ENCODE results near the gene FTCD. TPM values are rescaled to one million over a fixed set of nuclear protein-coding genes. Genes with fewer than 3 reads are reported as not detected.
"Not testable (repeated sequence)": the region's sequence is repeated elsewhere in the genome, so short reads cannot be mapped to it uniquely, and the experiment has no call there.

The FTCD gene
- total RNA-seq, 1 donor, result 0.43 TPM

- no peak overlapping the region for H3K4me3 ChIP-seq (ENCODE audit: low read depth, low read length)
- TF ChIP-seq, protein P1, sequence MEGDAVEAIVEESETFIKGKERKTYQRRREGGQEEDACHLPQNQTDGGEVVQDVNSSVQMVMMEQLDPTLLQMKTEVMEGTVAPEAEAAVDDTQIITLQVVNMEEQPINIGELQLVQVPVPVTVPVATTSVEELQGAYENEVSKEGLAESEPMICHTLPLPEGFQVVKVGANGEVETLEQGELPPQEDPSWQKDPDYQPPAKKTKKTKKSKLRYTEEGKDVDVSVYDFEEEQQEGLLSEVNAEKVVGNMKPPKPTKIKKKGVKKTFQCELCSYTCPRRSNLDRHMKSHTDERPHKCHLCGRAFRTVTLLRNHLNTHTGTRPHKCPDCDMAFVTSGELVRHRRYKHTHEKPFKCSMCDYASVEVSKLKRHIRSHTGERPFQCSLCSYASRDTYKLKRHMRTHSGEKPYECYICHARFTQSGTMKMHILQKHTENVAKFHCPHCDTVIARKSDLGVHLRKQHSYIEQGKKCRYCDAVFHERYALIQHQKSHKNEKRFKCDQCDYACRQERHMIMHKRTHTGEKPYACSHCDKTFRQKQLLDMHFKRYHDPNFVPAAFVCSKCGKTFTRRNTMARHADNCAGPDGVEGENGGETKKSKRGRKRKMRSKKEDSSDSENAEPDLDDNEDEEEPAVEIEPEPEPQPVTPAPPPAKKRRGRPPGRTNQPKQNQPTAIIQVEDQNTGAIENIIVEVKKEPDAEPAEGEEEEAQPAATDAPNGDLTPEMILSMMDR (IDR thresholded peaks at IDR 0.05; ENCODE audit: insufficient read depth, low read depth, low read length), result no peak
- DNase-seq (ENCODE audit: low read depth), result no peak
Measured at GRCh38 chr21:46110499-46111192, 44.7 kb downstream of the FTCD start.

DNA sequence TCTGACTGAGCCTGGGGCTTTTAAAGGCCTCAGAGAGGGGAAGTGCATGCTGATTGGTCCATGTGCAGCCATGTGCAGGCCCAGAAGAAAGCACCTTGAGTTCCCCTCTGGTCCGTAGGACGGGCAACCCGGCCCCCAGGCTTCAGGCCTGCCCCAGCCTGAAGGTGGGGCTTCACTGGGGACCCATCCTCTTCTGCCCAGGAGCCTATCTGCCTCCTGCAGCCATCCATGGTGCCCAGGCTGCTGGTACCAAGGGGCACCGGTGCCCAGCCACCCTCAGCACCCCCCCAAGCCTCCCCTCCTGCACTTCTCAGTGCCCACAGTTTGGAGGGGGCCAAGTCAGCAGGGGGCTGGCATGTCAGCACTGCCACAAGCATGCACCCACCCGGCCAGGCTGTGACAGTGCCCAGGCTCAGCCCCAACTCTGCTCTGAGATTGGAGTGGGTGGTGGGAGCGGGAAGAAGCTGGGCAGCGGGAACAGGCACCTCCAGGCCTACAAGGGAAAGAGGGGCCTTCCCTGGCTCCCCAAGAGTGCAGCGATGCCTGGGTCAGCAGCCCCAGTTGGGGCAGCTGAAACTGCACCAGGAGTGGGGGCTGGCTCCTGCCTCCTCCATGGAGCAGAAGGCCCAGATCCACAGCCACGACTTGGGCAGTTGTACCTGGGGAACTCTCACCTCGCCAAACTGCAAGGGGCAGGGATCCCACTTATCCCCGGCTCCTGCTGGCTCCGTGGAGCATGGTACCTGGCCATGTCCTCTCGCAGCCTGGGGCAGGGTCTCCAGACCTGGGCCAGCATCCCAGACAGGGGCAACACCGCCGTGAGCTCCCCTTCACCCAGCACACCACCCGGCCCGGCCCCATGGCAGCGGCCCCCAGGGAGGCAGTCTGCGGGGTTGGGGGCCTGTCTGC, 45.8 kb downstream of the FTCD start:
- no peak overlapping the region for H3K4me3 ChIP-seq (ENCODE audit: low read depth, low read length)
- TF ChIP-seq, protein P1 (IDR thresholded peaks at IDR 0.05; ENCODE audit: insufficient read depth, low read depth, low read length), result no peak
- DNase-seq (ENCODE audit: low read depth), result no peak

- H3K4me3 ChIP-seq (ENCODE audit: low read depth, low read length), result no peak overlapping the region
- TF ChIP-seq, protein P1 (IDR thresholded peaks at IDR 0.05; ENCODE audit: insufficient read depth, low read depth, low read length), result no peak
- DNase-seq (ENCODE audit: low read depth), result no peak
Measured at GRCh38 chr21:46108827-46109312, 46.5 kb downstream of the FTCD start.

DNA sequence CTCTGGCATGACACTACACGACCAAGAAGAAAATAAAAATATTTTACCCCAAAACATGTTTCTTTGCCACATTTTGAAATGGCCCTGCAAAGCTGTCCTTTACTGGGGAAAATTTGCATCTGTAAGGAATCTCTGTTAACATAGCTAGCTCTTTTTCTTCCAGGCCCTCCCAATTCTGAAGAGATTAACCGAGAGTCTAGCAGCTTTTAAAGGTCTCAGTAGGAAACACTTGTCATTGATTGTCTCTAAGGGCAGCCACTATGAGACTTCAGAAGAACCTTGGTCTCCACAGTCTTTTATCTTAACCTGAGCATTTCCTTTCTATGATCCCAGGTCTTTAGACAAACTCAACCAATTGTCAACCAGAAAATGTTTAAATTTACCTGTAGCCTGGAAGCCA, 48.0 kb downstream of the FTCD start:
- DNase-seq (ENCODE audit: low read depth); H3K4me3 ChIP-seq (ENCODE audit: low read depth, low read length): not testable (repeated sequence)

DNA sequence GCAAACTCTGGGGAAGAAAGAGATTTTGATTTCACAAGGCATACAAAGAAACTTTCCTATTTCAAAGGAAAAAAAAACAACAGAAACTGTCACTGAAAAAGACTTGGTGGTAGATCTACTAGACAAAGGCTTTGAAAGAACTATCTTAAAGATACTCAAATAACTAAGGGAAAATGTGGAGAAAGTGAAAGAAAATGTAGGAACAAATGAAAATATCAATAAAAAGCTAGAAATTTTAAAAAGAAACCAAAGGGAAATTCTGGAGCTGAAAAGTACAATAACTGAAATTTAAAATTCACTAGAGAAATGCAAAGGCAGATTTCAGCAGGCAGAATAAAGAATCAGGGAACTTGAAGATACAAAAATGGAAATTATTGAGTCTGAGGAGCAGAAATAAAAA, 51.3 kb downstream of the FTCD start:
- TF ChIP-seq, protein P1 (IDR thresholded peaks at IDR 0.05; ENCODE audit: insufficient read depth, low read depth, low read length), result no peak
- DNase-seq (ENCODE audit: low read depth), result no peak
- no peak overlapping the region for H3K4me3 ChIP-seq (ENCODE audit: low read depth, low read length)

GRCh38 chr21:46100906-46101305, 54.5 kb downstream of the FTCD start:
- TF ChIP-seq, protein P1 (IDR thresholded peaks at IDR 0.05; ENCODE audit: insufficient read depth, low read depth, low read length), result no peak
- peak overlapping the region; percentile 88 for H3K4me3 ChIP-seq (ENCODE audit: low read depth, low read length)
- peak; percentile 45 for DNase-seq (ENCODE audit: low read depth)

DNA sequence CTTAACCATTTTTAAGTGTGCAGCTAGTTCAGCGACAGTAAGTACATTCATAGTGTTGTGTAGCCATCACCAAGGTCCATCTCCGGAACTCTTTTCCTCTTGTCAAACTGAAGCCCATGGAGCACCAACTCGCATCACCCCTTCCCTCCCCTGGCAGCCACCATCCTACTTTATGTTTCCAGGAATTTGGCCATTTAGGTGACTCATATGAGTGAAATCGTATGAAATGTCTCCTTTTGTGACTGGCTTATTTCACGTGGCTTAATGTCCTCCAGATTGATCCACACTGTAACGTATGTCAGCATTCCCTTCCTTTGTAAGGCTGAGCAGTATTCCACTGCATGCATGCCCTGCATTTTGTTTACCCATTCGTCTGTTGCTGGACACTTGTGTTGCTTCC, 55.0 kb downstream of the FTCD start:
- TF ChIP-seq, protein P1 (IDR thresholded peaks at IDR 0.05; ENCODE audit: insufficient read depth, low read depth, low read length), result no peak
- DNase-seq (ENCODE audit: low read depth), result peak; percentile 83
- H3K4me3 ChIP-seq (ENCODE audit: low read depth, low read length), result peak overlapping the region; percentile 88
